Mucosa of descending colon (tissue), 3 donors: ENCODE data around the gene LRG1. TPM values are rescaled to one million over a fixed set of nuclear protein-coding genes. Genes with fewer than 3 reads are reported as not detected.

ENCODE experiments used
- ATAC-seq: fragments of 200-7000 bp; cut with Tn5 transposase; one replicate; pipeline ENCODE4 v1.9.1; 2020; ENCODE audit warnings: mild to moderate bottlenecking, moderate library complexity
- DNase-seq, 3 donors: peaks; one replicate each; pipeline ENCODE4 v3.0.0-alpha.2; 2020
- H3K36me3 ChIP-seq: fragments of 200-600 bp; one replicate; pipeline ENCODE4 v1.8.0; 2021; ENCODE audit warnings: low read depth, mild to moderate bottlenecking
- H3K4me1 ChIP-seq: fragments of 200-600 bp; one replicate; pipeline ENCODE4 v1.8.0; 2021; ENCODE audit warnings: low read depth, mild to moderate bottlenecking
- H3K4me3 ChIP-seq: fragments of 200-600 bp; one replicate; pipeline ENCODE4 v1.8.0; 2021; ENCODE audit warnings: mild to moderate bottlenecking
- H3K9me3 ChIP-seq: fragments of 200-600 bp; one replicate; pipeline ENCODE4 v1.8.0; 2021; ENCODE audit warnings: mild to moderate bottlenecking
- intact Hi-C, 2 donors: fragments of 100-400 bp; cut with DNase I in 1 of 2; cut with micrococcal nuclease in 1 of 2; formaldehyde crosslinking; loops; one replicate each; pipeline versions ENCODE4 v1.11.0 to v1.11.1; 2022; cut with DNase I, micrococcal nuclease
- total RNA-seq, 3 donors: library from RNA; stranded (reverse); fragmentation: NEBNext Ultra II Directional in 2 of 3; extraction: Animal tissue kit (Norgen Biotek cat#: 25700) in 2 of 3; gene quantifications; one replicate each; pipeline versions ENCODE4 v1.2.1 to v1.2.4, GENCODE V29; 2021 to 2023
- TF ChIP-seq, protein P1 (sequence below): fragments of 200-600 bp; IDR thresholded peaks from one replicate; pipeline ENCODE4 v1.8.0; 2022; ENCODE audit warnings: antibody characterized with exemption, mild to moderate bottlenecking
- donor health status: DM: no; HTN: no; CAD: no; lungs with moderate emphysema.
- donor health status: DM: no; HTN: no; CAD: no.
- donor health status: DM: no; HTN: yes; CAD: no.

The LRG1 gene
- total RNA-seq, 3 donors from 2014 or later = 7.9 to 25.0 (median 22.8) TPM

- TF ChIP-seq, protein P1, sequence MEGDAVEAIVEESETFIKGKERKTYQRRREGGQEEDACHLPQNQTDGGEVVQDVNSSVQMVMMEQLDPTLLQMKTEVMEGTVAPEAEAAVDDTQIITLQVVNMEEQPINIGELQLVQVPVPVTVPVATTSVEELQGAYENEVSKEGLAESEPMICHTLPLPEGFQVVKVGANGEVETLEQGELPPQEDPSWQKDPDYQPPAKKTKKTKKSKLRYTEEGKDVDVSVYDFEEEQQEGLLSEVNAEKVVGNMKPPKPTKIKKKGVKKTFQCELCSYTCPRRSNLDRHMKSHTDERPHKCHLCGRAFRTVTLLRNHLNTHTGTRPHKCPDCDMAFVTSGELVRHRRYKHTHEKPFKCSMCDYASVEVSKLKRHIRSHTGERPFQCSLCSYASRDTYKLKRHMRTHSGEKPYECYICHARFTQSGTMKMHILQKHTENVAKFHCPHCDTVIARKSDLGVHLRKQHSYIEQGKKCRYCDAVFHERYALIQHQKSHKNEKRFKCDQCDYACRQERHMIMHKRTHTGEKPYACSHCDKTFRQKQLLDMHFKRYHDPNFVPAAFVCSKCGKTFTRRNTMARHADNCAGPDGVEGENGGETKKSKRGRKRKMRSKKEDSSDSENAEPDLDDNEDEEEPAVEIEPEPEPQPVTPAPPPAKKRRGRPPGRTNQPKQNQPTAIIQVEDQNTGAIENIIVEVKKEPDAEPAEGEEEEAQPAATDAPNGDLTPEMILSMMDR = no peak
- no peak for ATAC-seq
- intact Hi-C loops = no loop called here
- Histone ChIP-seq H3K4me3 (no peak overlapping the region), H3K9me3 (no peaks in the 10 kb centered on the region), H3K4me1 (no peaks in the 10 kb centered on the region), H3K36me3 (peaks cover 19% of the 10 kb centered on the region)
- DNase-seq = no peak
Measured at GRCh38 chr19:4492337-4493103, 47.3 kb downstream of the LRG1 start.

DNA sequence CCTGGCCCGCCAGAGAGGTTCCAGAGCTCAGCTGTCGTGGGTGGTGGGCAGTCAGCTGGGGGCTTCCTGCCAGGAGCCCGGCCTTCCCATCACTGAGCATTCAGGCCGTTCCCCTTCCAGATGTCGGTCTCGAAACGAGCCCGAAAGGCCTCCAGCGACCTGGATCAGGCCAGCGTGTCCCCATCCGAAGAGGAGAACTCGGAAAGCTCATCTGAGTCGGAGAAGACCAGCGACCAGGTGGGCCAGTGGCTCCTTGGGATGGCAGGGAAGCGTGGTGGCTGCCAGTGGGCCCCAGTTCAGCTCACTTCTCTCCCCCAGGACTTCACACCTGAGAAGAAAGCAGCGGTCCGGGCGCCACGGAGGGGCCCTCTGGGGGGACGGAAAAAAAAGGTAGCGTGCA is 48.4 kb downstream of the LRG1 start:
- peaks cover 19% of the 10 kb centered on the region for H3K36me3 ChIP-seq
- no peak for ATAC-seq
- DNase-seq = no peak
- H3K4me3 ChIP-seq = no peak overlapping the region
- TF ChIP-seq, protein P1 = no peak
- intact Hi-C loops = no loop called here
- H3K4me1 ChIP-seq = no peaks in the 10 kb centered on the region
- no peaks in the 10 kb centered on the region for H3K9me3 ChIP-seq

DNA sequence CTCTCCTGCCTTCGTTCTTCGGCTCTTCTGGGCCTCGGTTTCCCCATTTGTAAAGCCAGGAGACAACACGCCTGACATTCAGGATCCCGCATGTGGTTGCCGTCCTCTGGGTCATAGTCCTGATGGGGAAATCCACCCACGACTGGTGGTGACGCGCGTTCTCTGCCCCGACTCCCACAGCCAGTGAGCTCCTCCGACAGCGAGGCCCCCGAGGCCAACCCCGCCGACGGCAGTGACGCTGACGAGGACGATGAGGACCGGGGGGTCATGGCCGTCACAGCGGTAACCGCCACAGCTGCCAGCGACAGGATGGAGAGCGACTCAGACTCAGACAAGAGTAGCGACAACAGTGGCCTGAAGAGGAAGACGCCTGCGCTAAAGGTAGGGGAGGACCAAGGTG is 51.3 kb downstream of the LRG1 start:
- ATAC-seq = no peak

GRCh38 chr19:4487572-4487971 is 52.3 kb downstream of the LRG1 start:
- DNase-seq (no peak), ATAC-seq (no peak)
- TF ChIP-seq, protein P1 = no peak
- Histone ChIP-seq H3K9me3 (no peaks in the 10 kb centered on the region), H3K4me1 (no peaks in the 10 kb centered on the region), H3K36me3 (peaks cover 4% of the 10 kb centered on the region), H3K4me3 (no peak overlapping the region)
- intact Hi-C loops = no loop called here

More for the DNA sequence above, 51.3 kb downstream of the LRG1 start:
- intact Hi-C loops = no loop called here
- no peak for DNase-seq
- Histone ChIP-seq H3K9me3 (no peaks in the 10 kb centered on the region), H3K4me1 (no peaks in the 10 kb centered on the region), H3K36me3 (peaks cover 4% of the 10 kb centered on the region), H3K4me3 (no peak overlapping the region)
- TF ChIP-seq, protein P1 = no peak

Other genes starting within 250 kb of the LRG1 start
- gene TMIGD2, start 237.6 kb downstream of the LRG1 start, total RNA-seq = 1 to 10 TPM in 2 of 3 donors, under 1 TPM in 1; 0.46 to 1.3 (median 1.2) TPM
- 1 to 10 TPM in 1 of 3 donors, under 1 TPM in 2; 0.64 to 2.0 (median 0.84) TPM for gene FSD1, start 235.4 kb downstream of the LRG1 start, total RNA-seq
- 100 to 1,000 TPM in 2 of 3 donors, 10 to 100 TPM in 1; 91.4 to 330 (median 183) TPM for gene STAP2, start 201.2 kb downstream of the LRG1 start, total RNA-seq
- gene MPND, start 196.5 kb downstream of the LRG1 start, total RNA-seq = 10 to 100 TPM; 43.8 to 82.8 (median 49.0) TPM
- 10 to 100 TPM; 31.7 to 54.9 (median 47.5) TPM for gene SH3GL1, start 139.5 kb downstream of the LRG1 start, total RNA-seq
- 10 to 100 TPM; 17.3 to 24.9 (median 18.1) TPM for gene CHAF1A, start 137.4 kb downstream of the LRG1 start, total RNA-seq
- 100 to 1,000 TPM in 1 of 3 donors, 10 to 100 TPM in 2; 79.1 to 104 (median 96.3) TPM for gene UBXN6, start 82.2 kb downstream of the LRG1 start, total RNA-seq
- gene HDGFL2, start 67.7 kb downstream of the LRG1 start, total RNA-seq = 10 to 100 TPM; 35.6 to 49.2 (median 39.0) TPM
- gene PLIN4, start 21.6 kb downstream of the LRG1 start, total RNA-seq = 10 to 100 TPM in 1 of 3 donors, 1 to 10 TPM in 2; 2.8 to 90.0 (median 3.4) TPM
- gene PLIN5, start 4.8 kb downstream of the LRG1 start, total RNA-seq = 1 to 10 TPM; 3.2 to 6.7 (median 4.5) TPM
- gene SEMA6B, start 19.6 kb upstream of the LRG1 start, total RNA-seq = 1 to 10 TPM; 2.5 to 8.4 (median 5.9) TPM
- 10 to 100 TPM in 2 of 3 donors, 1 to 10 TPM in 1; 5.1 to 47.6 (median 10.7) TPM for gene TNFAIP8L1, start 99.5 kb upstream of the LRG1 start, total RNA-seq
- 10 to 100 TPM; 50.2 to 85.9 (median 54.8) TPM for gene MYDGF, start 130.3 kb upstream of the LRG1 start, total RNA-seq
- 10 to 100 TPM; 67.8 to 89.3 (median 74.0) TPM for gene DPP9, start 183.8 kb upstream of the LRG1 start, total RNA-seq